HG03565 (cell line): ENCODE data around the gene DNAH5.
"Not testable (repeated sequence)": the region's sequence is repeated elsewhere in the genome, so short reads cannot be mapped to it uniquely, and the experiment has no call there.

ENCODE experiments used
- ATAC-seq: cut with Tn5 transposase; IDR thresholded peaks from one replicate; pipeline ENCODE4 v1.9.1; 2021; ENCODE audit warnings: mild to moderate bottlenecking, moderate library complexity; ENCODE audit not compliant: unreplicated experiment

DNAH5 gene, protein sequence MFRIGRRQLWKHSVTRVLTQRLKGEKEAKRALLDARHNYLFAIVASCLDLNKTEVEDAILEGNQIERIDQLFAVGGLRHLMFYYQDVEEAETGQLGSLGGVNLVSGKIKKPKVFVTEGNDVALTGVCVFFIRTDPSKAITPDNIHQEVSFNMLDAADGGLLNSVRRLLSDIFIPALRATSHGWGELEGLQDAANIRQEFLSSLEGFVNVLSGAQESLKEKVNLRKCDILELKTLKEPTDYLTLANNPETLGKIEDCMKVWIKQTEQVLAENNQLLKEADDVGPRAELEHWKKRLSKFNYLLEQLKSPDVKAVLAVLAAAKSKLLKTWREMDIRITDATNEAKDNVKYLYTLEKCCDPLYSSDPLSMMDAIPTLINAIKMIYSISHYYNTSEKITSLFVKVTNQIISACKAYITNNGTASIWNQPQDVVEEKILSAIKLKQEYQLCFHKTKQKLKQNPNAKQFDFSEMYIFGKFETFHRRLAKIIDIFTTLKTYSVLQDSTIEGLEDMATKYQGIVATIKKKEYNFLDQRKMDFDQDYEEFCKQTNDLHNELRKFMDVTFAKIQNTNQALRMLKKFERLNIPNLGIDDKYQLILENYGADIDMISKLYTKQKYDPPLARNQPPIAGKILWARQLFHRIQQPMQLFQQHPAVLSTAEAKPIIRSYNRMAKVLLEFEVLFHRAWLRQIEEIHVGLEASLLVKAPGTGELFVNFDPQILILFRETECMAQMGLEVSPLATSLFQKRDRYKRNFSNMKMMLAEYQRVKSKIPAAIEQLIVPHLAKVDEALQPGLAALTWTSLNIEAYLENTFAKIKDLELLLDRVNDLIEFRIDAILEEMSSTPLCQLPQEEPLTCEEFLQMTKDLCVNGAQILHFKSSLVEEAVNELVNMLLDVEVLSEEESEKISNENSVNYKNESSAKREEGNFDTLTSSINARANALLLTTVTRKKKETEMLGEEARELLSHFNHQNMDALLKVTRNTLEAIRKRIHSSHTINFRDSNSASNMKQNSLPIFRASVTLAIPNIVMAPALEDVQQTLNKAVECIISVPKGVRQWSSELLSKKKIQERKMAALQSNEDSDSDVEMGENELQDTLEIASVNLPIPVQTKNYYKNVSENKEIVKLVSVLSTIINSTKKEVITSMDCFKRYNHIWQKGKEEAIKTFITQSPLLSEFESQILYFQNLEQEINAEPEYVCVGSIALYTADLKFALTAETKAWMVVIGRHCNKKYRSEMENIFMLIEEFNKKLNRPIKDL (N-terminal part only)

DNA sequence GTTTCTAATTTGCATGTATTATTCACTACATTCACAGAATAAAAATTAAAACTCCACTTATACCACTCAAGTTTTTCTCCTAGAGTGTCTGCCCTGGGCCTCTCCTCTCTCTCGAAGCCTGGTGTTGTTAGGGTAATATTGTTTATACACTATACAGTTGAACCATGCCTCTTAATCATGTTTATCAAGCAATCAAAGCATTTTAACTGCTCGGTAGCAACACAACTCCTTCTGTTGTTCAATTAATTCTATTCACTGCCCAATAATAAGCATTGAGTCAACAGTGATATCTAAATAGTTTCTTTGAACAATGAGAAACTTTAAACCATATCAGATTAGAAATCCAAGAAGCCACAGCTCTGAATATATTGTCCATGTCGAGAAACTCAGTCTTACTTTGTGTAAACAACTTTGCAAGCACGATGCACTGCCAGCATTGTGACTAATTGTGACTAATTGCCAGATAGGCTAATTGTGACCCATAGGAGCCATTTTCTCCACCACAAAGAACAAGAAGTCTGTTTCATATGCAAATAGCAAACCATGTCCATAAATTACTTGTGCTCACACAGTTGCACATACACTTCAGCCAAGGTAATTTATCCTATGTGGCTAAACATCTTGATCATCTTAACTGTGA, at the start of gene DNAH5:
Gene DNAH5, minus strand, starts transcription at position 129 of the 640 bp plus-strand sequence. CDS start 250 bp downstream, outside the sequence.
- ATAC-seq, result no peak

DNA sequence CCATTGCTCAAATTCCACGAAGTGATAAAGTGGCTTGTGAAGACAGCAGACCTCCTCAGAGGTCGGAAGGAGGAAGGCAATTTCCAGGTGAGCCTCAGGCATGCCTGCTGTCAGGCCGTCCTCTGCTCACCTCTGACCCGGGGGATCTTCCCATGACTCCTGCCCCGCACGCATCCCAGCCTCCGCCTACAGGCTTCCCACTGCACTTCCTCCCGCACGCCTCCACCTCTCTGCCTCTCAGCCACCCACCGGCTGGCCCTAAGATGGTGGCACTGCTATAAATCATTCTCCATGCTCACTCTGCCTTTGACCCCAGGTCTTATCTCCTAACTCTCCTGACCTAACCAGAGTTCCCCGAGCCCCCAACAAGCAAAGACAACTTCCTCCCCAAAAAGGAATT, 49.4 kb upstream of the DNAH5 start:
- no peak for ATAC-seq

DNA sequence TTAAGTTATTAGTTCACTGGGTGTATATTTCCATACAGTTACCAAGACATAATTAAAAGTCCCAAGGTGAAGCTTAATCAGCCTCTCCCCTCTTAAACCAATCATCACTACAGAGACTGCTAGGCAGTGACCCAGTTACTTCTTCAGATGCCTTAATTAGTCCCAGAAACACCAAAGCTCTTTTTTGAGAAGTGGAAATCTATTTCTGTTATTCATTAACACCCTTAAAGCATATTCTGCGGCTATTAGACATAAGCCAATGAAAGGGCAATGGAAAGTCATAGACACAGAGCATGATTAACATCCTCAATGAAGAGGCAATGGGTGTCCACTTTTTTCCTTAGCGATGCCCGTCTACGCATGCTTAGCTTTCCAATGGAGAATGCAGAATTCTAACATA, 48.3 kb upstream of the DNAH5 start:
- ATAC-seq, result no peak

DNA sequence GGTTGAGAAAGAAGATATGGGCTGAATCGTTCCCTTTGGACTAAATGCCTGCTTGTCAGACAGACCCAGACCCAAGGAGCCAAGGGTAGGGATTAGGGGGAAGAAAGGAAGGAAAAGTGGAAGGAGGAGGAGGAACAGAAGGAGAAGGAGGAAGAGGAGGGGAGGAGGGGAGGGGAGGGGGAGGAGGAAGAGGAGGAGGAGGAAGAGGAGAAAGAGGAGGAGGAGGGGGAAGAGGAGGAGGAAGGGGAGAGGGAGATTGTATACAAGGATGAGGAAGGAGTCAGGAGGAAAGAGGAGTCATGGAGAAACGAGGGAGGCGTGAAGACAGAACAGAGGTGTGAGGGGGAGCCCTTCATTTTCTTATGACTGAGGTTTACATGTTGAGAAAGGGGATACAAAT, 46.9 kb upstream of the DNAH5 start:
- no peak for ATAC-seq

DNA sequence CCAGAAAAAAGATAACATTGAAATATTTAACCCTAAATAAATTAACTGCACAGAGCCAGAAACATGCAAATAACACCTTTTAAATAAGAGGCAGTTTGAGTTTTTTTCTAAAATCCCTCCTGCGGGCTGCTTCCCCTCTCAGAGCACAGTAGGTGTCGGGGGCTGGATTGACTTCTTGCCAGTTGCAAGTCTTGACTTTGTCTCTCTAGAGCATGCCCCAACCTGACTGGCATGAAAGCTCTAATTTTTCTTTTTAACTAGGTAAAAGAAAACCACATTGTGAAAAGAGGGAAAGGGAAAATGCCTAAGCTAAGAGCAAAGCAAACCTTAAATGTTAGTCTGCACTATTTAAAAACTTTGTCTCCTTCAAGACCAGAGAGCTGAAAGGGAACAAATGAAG, 46.4 kb upstream of the DNAH5 start:
- no peak for ATAC-seq

DNA sequence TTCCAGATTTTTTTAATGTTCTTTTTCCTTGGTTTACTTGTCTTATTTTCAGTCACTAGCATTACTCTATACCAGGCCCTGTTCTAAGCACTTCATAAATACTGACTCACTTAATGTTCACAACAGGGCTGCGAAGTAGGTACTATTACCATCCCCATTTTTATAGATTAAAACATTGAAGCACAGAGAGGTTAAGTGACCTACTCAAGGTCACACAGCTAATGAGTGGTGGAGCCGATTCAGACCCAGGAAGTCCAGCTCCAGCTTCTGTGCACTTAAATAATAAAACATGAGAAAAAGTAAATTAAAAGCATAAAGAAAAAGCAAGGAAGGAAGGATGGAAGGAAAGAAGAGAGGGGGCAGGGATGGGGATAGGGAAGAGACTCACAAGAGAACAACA, 45.3 kb upstream of the DNAH5 start:
- no peak for ATAC-seq

DNA sequence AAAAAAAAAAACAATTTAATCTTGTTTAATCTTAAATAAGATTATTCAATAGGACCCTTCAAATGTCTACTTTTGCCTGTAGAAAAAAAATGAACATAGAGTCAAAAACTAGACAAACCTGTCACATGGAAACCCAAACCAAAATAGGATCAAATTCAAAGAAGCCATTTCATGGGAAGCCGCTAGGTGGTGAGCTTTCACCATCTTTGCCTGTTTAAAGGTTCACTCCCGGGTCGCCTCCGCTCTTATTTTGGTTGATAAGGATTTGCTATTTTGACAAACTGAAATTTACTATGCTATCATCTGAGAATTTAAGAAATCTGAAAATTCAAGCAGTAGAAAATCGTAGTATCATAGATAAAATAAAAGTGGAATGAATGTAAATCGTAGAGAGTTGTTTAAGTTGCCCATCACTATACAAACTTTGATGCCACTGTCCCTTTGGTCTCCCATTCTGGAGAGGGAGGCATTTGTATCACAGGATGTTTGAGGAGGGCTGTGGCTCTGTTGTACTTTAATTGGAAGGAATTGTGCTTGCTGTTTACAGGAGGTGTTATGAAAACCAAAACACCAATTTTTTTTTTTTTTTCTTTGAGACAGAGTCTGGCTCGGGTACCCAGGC, 43.5 kb upstream of the DNAH5 start:
- ATAC-seq, result peak; percentile 69

DNA sequence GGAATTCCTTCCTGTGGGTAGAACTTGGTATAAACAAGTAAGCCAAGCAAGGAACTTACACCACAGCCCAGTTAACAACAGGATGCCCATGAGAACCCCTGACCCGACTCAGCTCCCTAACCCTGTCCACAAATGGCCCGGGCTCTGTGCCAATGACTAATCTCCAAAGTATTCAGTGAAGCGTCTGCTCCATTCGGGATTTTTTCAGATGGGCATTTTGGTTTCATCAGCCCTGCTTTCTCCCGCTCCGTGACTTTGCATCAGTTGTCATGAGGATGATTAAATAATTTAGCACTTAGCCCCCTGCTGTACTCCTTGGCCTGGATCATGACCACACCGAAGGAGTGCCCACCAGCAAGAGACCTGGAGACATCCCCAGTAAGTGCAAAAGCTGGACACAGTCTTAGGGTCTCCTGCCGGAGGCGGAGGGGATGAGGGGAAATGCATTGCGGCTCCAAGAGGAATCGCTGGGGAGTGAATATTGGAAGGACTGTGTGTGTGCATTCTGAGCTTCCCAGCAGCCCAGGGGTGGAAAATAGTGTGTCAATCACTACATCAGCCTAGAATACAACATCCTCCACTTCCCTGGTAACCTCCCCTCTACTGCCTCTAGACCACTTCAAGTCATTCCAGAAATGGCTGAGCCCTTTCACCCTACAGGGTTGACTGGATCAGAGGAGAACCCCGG, 41.4 kb upstream of the DNAH5 start:
- ATAC-seq, result no peak

DNA sequence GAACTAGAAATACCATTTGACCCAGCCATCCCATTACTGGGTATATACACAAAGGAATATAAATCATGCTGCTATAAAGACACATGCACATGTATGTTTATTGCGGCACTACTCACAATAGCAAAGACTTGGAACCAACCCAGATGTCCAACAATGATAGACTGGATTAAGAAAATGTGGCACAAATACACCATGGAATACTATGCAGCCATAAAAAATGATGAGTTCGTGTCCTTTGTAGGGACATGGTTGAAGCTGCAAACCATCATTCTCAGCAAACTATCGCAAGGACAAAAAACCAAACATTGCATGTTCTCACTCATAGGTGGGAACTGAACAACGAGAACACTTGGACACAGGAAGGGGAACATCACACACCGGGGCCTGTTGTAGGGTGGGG, 40.4 kb upstream of the DNAH5 start:
- ATAC-seq, result not testable (repeated sequence)

DNA sequence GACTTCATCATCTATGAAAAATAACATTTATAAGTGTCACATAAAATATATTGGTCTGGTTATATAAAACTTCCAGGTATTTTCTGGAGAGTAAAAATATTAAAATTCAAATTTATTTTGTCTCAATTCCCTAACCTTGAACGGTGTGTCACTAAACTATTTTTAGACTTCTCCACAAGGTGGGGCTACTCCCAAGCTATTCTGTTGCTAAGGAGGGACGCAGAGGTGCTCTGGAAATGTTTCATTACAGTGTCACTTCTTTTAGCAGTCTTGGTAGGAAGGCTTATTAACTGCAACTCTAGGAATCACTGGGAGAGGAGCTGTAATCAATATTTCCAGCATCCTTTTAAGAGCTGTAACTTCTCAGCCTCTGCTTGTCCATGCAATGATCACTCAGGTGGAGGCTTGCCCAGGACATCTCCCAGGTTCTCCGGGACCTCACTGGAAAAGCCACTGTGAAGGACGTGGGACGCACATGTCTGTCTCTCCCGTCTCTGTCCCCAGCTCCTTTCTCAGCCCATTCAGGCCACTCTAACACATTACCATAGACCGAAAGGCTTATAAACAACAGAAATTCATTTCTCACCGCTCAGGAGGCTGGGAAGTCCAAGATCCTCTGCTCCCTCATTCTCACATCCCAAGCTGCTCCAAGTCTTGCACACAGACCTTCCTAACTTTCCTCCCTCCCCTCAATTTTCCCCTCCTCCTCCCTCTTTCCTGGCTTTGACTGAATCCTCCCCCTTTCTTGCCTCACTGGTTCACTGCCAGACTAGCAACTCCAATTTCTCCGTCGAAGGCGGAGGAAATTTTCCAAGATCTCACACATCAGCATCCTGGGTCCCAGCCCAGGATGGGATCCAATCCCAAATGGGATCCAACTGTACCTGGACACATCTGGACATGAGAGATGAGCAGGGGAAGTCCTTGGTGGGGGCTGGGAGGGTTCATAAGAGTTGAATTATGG, 32.7 kb upstream of the DNAH5 start:
- ATAC-seq, result no peak

DNA sequence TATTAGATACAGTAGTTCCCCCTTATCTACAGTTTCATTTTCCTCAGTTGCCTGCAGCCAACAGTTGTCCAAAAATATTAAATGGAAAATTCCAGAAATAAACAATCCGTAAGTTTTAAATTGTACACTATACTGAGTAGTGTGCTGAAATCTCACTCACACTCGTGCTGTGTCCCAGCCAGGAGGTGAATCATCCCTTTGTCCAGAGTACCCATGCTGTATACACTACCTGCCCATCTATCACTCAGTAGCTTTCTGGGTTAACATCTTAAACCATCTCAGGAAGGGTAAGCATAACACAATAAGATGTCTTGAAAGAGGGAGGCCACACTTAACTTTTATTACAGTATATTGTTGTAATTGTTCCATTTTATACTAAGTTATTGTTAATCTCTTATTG, 31.7 kb upstream of the DNAH5 start:
- no peak for ATAC-seq

DNA sequence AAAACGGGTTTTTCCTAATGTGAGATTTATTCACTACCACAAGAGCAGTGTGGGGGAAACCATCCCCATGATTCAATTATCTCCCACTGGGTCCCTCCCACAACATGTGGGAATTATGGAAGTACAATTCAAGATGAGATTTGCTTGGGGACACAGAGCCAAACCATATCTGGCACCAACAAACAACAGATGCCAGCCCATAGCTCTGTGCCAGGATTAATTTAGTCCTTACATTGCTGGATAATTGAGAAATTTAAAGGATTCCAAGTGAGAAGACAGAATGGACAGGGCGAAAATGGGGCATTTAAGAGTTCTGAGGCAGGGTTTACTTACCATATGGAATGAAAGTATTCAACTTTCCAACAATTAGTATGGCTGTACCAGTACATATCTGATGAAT, 30.8 kb upstream of the DNAH5 start:
- ATAC-seq, result no peak

DNA sequence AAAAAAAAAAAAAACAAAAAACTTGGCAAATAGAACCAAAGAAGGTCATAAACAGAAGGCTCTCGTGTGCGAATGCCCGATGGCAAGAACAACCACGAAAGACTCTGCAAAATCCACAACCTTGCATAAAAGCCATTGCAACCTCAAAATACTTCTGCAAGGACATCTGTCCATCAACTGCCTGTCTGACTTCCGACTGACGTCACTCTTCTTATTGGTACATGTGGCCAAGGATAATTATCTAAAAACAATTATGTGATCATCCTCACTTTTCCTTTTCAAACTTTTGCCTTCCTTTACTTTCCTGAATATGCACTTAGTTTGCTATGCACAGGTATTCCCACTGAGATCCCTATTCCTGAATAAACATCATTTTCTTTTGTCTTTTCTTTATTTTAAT, 29.2 kb upstream of the DNAH5 start:
- ATAC-seq, result no peak

DNA sequence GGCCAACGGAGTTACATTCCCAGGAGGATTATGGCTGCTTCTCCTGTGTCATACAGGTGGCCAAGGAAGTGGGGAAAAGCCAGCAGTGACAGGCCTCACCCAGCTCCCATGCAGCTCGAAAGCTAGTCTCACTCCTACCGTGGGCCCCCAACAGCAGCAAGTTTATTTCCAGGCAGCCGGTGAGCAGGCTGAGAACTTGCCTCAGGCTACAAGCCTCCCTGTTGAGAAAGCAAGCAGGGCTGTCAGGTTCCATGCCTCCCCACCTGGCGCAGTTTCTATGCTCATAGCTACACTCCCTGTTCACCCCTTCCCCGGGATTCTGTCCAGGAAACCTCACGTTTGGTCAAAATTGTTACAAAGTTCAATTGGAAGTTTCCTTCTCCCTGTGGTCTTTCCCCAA, 27.5 kb upstream of the DNAH5 start:
- ATAC-seq, result no peak

DNA sequence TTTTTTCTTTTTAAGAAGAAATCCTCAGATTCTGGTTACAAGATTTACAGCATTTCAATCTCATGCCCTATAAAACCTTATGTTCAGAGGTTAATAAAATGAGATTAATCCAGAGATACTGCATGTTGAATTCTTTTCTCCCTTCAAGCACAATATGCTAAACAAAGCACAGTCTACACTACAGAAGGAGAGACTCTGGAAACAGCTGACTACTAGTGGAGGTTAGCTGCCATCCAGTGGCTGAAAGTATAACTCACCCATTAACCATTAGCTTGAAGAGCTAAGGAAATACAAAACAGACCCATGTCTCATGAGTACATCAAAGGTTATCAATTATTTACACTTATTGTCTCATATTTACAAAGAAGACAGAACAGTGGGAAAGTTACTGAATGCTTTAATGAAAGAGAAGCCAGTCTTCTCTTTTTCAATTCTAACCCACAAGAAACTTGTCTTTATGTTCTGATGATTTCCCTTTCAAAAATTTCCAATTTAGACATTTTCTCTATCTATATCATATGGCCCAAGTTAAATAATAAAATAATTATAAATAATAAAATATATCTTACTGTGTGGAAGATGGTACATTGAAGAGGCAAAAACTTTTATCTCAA, 12.7 kb upstream of the DNAH5 start:
- peak; percentile 96 for ATAC-seq

DNA sequence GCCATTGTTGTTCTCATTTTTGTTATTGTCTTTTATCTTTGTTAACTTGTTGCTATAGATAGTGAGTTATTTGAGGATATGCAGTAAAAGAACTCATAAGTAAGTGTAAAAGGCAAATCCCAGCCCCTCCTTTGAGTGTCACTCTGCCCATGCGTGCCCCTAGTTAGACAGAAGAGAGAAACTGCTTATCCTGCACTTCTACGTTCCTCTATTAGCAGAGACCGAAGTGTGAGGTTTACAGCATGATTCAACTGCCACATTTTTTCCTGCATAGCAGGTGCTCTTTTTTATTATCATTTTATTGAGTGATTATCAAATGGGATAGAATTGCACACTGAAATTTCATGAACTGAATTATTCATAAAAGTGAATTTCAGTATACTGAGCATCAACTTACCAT, 12.0 kb upstream of the DNAH5 start:
- ATAC-seq, result no peak

DNA sequence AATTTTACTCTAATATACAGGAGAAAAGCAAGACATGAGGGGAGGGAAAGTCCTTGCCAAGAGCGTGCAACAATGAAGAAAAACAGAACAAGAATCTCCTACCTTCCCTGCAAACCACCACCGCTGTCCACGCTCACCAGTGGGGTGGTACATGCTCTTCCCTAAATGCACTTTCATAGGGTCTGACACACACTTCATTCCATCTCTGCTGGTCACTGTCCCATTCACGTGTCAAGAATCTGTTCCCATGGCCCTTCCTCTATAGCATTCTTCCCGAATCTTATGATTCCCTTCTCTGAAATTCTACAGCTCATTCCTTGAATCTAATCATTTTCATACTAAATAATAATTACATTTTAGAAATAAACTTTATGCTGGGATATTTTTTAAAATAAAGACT, 11.4 kb upstream of the DNAH5 start:
- no peak for ATAC-seq

DNA sequence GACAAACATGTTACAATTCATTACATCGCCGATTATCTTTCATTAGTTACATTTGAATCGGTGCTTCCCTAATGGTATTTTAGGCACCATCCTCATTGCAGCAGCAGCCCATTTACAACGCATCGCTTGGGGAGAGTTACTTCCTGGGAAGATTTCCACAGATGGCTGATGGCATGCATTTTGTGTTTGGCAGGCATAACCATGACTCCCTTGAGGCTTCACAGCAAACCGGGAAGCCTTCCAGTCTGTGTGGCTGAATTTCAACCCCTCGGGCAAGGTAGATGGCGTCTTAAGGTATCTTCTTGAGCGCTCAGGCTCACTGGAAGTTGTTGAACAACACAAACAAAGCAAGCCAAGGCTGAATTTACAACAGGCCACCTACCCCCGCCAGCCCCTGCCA, 1.6 kb upstream of the DNAH5 start:
- ATAC-seq, result no peak
